Neuronal stem cell (in vitro differentiated cells): ENCODE results near the gene ADAM19.

Source experiments
- DNase-seq: peaks from one replicate; pipeline ENCODE4 v3.0.0-alpha.2; 2013; ENCODE audit warnings: low spot score
- H2AFZ ChIP-seq: one replicate; pipeline ENCODE4 v1.6.1; 2013; ENCODE audit warnings: mild to moderate bottlenecking, low read length, inconsistent platforms
- H2AK5ac ChIP-seq: 2 replicates; pipeline ENCODE4 v1.6.1; 2013; ENCODE audit warnings: low read depth, mild to moderate bottlenecking, inconsistent platforms, low read length, moderate library complexity, mixed read lengths
- H2BK120ac ChIP-seq: 2 replicates; pipeline ENCODE4 v1.6.1; 2013; ENCODE audit warnings: low read depth, mild to moderate bottlenecking, inconsistent platforms, low read length, moderate library complexity, mixed read lengths
- H2BK12ac ChIP-seq: one replicate; pipeline ENCODE4 v1.6.1; 2013; ENCODE audit warnings: low read length, inconsistent platforms
- H2BK15ac ChIP-seq: 2 replicates; pipeline ENCODE4 v1.6.1; 2013; ENCODE audit warnings: mild to moderate bottlenecking, low read length, inconsistent platforms, mixed read lengths
- H2BK5ac ChIP-seq: one replicate; pipeline ENCODE4 v1.6.1; 2013; ENCODE audit warnings: inconsistent platforms, mild to moderate bottlenecking, low read length, moderate library complexity
- H3K14ac ChIP-seq: one replicate; pipeline ENCODE4 v1.6.1; 2013; ENCODE audit warnings: low read length, inconsistent platforms
- H3K18ac ChIP-seq: 2 replicates; pipeline ENCODE4 v1.6.1; 2013; ENCODE audit warnings: low read length, inconsistent platforms
- H3K23ac ChIP-seq: 2 replicates; pipeline ENCODE4 v1.6.1; 2013; ENCODE audit warnings: low read depth, mild to moderate bottlenecking, mixed read lengths, low read length, inconsistent platforms; ENCODE audit not compliant: poor library complexity
- H3K27ac ChIP-seq: replicated peaks from 3 replicates; pipeline ENCODE4 v1.5.1; 2013; ENCODE audit warnings: low read length, inconsistent platforms
- H3K27me3 ChIP-seq, 3 experiments: 2 replicates each; pipeline ENCODE4 v1.6.1; 2013; ENCODE audit warnings: low read length in 3 of 3, mild to moderate bottlenecking in 2 of 3, inconsistent platforms in 1 of 3, low read depth in 1 of 3, mixed read lengths in 1 of 3, moderate library complexity in 1 of 3; ENCODE audit not compliant: control insufficient read depth in 3 of 3, insufficient read depth in 3 of 3
- H3K36me3 ChIP-seq, 2 donors: replicated peaks in 1 of 2; 2 replicates each; pipeline ENCODE4 v1.6.1; 2013; ENCODE audit warnings: low read length in 2 of 2; ENCODE audit not compliant: control insufficient read depth in 2 of 2, insufficient read depth in 2 of 2
- H3K4ac ChIP-seq: 2 replicates; pipeline ENCODE4 v1.6.1; 2013; ENCODE audit warnings: inconsistent platforms, mild to moderate bottlenecking, low read length, moderate library complexity
- H3K4me1 ChIP-seq, 2 donors: 1 replicate in 1 of 2; 2 replicates in 1 of 2; pipeline ENCODE4 v1.6.1; 2013; ENCODE audit warnings: low read length in 2 of 2, low read depth in 1 of 2; ENCODE audit not compliant: control insufficient read depth in 2 of 2, insufficient read depth in 1 of 2
- H3K4me2 ChIP-seq: one replicate; pipeline ENCODE4 v1.6.1; 2013; ENCODE audit warnings: mild to moderate bottlenecking, low read length, inconsistent platforms; ENCODE audit not compliant: insufficient read depth, poor library complexity, severe bottlenecking
- H3K4me3 ChIP-seq, 2 donors: 2 replicates each; pipeline ENCODE4 v1.5.1; 2013; ENCODE audit warnings: low read length in 2 of 2, mild to moderate bottlenecking in 2 of 2, inconsistent platforms in 1 of 2, moderate library complexity in 1 of 2
- H3K79me1 ChIP-seq: one replicate; pipeline ENCODE4 v1.6.1; 2013; ENCODE audit warnings: low read depth, mild to moderate bottlenecking, inconsistent platforms, low read length, moderate library complexity
- H3K9ac ChIP-seq: one replicate; pipeline ENCODE4 v1.6.1; 2013; ENCODE audit warnings: mild to moderate bottlenecking, low read depth, low read length, inconsistent platforms; ENCODE audit not compliant: poor library complexity
- H3K9me3 ChIP-seq, 2 donors: replicated peaks in 1 of 2; 2 replicates each; pipeline versions ENCODE3 to v1.6.1; 2013; ENCODE audit warnings: low read length in 2 of 2, mild to moderate bottlenecking in 2 of 2, inconsistent platforms in 1 of 2, low read depth in 1 of 2, mixed read lengths in 1 of 2, moderate library complexity in 1 of 2; ENCODE audit not compliant: control insufficient read depth in 2 of 2, insufficient read depth in 1 of 2
- H4K8ac ChIP-seq: one replicate; pipeline ENCODE4 v1.6.1; 2013; ENCODE audit warnings: low read depth, mild to moderate bottlenecking, inconsistent platforms, low read length, moderate library complexity
- H4K91ac ChIP-seq: one replicate; pipeline ENCODE4 v1.6.1; 2013; ENCODE audit warnings: low read length, low read depth, mild to moderate bottlenecking, inconsistent platforms; ENCODE audit not compliant: poor library complexity
- WGBS, 2 donors: extraction: QIAGEN DNeasy Blood & Tissue Kit; methylation state at CpG; one replicate each; pipeline ENCODE4 v1.1.7; 2013; ENCODE audit warnings: missing lambda C conversion rate in 2 of 2, mixed read lengths in 1 of 2; ENCODE audit not compliant: insufficient read length in 2 of 2, insufficient replicate concordance in 1 of 2; ENCODE audit errors: extremely low coverage in 2 of 2; 5-methylcytosine and 5-hydroxymethylcytosine counted together

ADAM19 gene

DNA sequence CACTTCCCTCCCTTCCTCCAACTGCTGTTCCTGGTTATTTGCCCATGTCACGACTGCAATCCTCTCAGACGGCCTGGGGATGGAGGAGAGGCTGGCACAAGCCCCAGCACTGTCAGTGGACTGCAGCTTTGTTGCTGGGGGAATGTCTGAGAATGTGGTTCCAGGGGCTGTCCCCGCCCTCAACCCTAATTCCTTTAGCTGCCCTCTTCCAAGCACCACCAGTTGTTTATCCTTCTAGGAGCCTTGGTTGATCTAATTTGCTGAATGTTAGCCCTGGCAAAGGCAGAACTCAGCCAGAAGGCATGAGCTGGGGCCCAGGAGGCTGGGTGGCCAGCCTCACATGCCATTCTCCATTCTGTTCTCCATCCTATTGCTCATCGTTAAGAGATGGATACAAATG is 51.6 kb downstream of the ADAM19 start:
- Histone ChIP-seq H3K14ac (no peak overlapping the region), H3K9me3 (no peaks in the 10 kb centered on the region), H4K8ac (no peak overlapping the region), H2BK12ac (no peak overlapping the region), H3K9ac (no peak overlapping the region), H3K27ac (no peak overlapping the region), H2BK5ac (no peak overlapping the region), H3K4me1 (peaks cover 0 to 8% of the 10 kb centered on the region in 2 donors), H4K91ac (no peak overlapping the region), H2AK5ac (no peak overlapping the region), H2AFZ (no peak overlapping the region), H3K27me3 (no peaks in the 10 kb centered on the region), H3K4me2 (no peak overlapping the region), H2BK15ac (no peak overlapping the region), H3K36me3 (peaks cover 0 to 1% of the 10 kb centered on the region in 2 donors), H3K79me1 (no peaks in the 10 kb centered on the region), H3K4ac (no peak overlapping the region), H3K18ac (no peak overlapping the region), H3K4me3 (no peak overlapping the region), H3K23ac (no peak overlapping the region), H2BK120ac (no peak overlapping the region)
- no peak for DNase-seq
- WGBS, 2 donors = no CpG with 5 or more reads among the region's 4 CpGs

- Histone ChIP-seq H2BK120ac (no peak overlapping the region), H4K91ac (no peak overlapping the region), H3K36me3 (peaks cover 0 to 1% of the 10 kb centered on the region in 2 donors), H4K8ac (no peak overlapping the region), H3K4me3 (no peak overlapping the region), H3K4me2 (no peak overlapping the region), H2AK5ac (no peak overlapping the region), H3K27me3 (no peaks in the 10 kb centered on the region), H2AFZ (no peak overlapping the region), H2BK15ac (no peak overlapping the region), H3K4ac (no peak overlapping the region), H2BK12ac (no peak overlapping the region), H3K27ac (no peak overlapping the region), H3K14ac (no peak overlapping the region), H3K18ac (peak overlapping the region; percentile 27), H3K23ac (no peak overlapping the region), H3K4me1 (peaks cover 0 to 5% of the 10 kb centered on the region in 2 donors), H3K9me3 (no peaks in the 10 kb centered on the region), H3K9ac (no peak overlapping the region), H2BK5ac (no peak overlapping the region), H3K79me1 (no peaks in the 10 kb centered on the region)
- no CpG with 5 or more reads among the region's 5 CpGs for WGBS, 2 donors
- DNase-seq = no peak
Observed at GRCh38 chr5:157521704-157522029, 53.9 kb downstream of the ADAM19 start.

GRCh38 chr5:157520911-157521703 is 54.5 kb downstream of the ADAM19 start:
- Histone ChIP-seq H3K18ac (no peak overlapping the region), H2BK5ac (no peak overlapping the region), H2AK5ac (no peak overlapping the region), H3K4ac (no peak overlapping the region), H3K36me3 (peaks cover 0 to 1% of the 10 kb centered on the region in 2 donors), H4K91ac (no peak overlapping the region), H3K79me1 (no peaks in the 10 kb centered on the region), H2BK15ac (no peak overlapping the region), H3K4me3 (no peak overlapping the region), H3K27me3 (no peaks in the 10 kb centered on the region), H3K27ac (no peak overlapping the region), H3K23ac (no peak overlapping the region), H2BK120ac (no peak overlapping the region), H3K9ac (no peak overlapping the region), H2AFZ (no peak overlapping the region), H3K4me2 (no peak overlapping the region), H3K14ac (no peak overlapping the region), H2BK12ac (no peak overlapping the region), H4K8ac (no peak overlapping the region), H3K9me3 (no peaks in the 10 kb centered on the region), H3K4me1 (peaks cover 0 to 5% of the 10 kb centered on the region in 2 donors)
- no CpG with 5 or more reads among the region's 9 CpGs for WGBS, 2 donors
- no peak for DNase-seq

GRCh38 chr5:157519579-157520253 is 55.9 kb downstream of the ADAM19 start:
- Histone ChIP-seq H3K4me3 (no peak overlapping the region), H3K4me1 (peaks cover 0 to 5% of the 10 kb centered on the region in 2 donors), H2BK12ac (no peak overlapping the region), H3K23ac (no peak overlapping the region), H3K79me1 (no peaks in the 10 kb centered on the region), H3K36me3 (peaks cover 0 to 1% of the 10 kb centered on the region in 2 donors), H3K9me3 (no peaks in the 10 kb centered on the region), H2AFZ (no peak overlapping the region), H2BK5ac (no peak overlapping the region), H3K14ac (no peak overlapping the region), H2AK5ac (no peak overlapping the region), H2BK120ac (no peak overlapping the region), H3K27me3 (no peaks in the 10 kb centered on the region), H3K4ac (no peak overlapping the region), H3K4me2 (no peak overlapping the region), H4K8ac (no peak overlapping the region), H3K18ac (no peak overlapping the region), H3K9ac (no peak overlapping the region), H4K91ac (no peak overlapping the region), H2BK15ac (no peak overlapping the region), H3K27ac (no peak overlapping the region)
- DNase-seq = no peak
- no CpG with 5 or more reads among the region's 9 CpGs for WGBS, 2 donors
